Spleen (tissue), 11 donors: ENCODE measurements around the gene USP35. TPM values are rescaled to one million over a fixed set of nuclear protein-coding genes. Genes with fewer than 3 reads are reported as not detected.

Experiments
- DNase-seq: peaks from one replicate; pipeline ENCODE4 v3.0.0-alpha.2; 2020
- H3K27ac ChIP-seq, 8 donors: fragments of 200-600 bp; sonication (generic) in 7 of 8; 1 replicate in 4 of 8; 2 replicates in 4 of 8; pipeline versions ENCODE4 v1.5.0 to v1.8.0; 2016 to 2021; ENCODE audit warnings: inconsistent platforms in 4 of 8, mild to moderate bottlenecking in 4 of 8, moderate library complexity in 1 of 8
- H3K27me3 ChIP-seq, 7 donors: fragments of 200-600 bp; sonication (generic) in 6 of 7; replicated peaks in 1 of 7; 1 replicate in 4 of 7; 2 replicates in 3 of 7; pipeline versions ENCODE4 v1.5.0 to v1.8.0; 2016 to 2021; ENCODE audit warnings: inconsistent platforms in 3 of 7, mild to moderate bottlenecking in 1 of 7
- H3K36me3 ChIP-seq, 6 donors: fragments of 200-600 bp; sonication (generic) in 5 of 6; 1 replicate in 4 of 6; 2 replicates in 2 of 6; pipeline versions ENCODE4 v1.5.0 to v1.8.0; 2016 to 2021; ENCODE audit warnings: inconsistent platforms in 2 of 6
- H3K4me1 ChIP-seq, 6 donors: fragments of 200-600 bp; sonication (generic) in 5 of 6; 1 replicate in 3 of 6; 2 replicates in 3 of 6; pipeline versions ENCODE4 v1.5.0 to v1.8.0; 2016 to 2021; ENCODE audit warnings: inconsistent platforms in 3 of 6
- H3K4me3 ChIP-seq, 8 donors: fragments of 200-600 bp; sonication (generic) in 7 of 8; 1 replicate in 4 of 8; 2 replicates in 4 of 8; pipeline versions ENCODE4 v1.5.0 to v1.8.0; 2016 to 2021; ENCODE audit warnings: inconsistent platforms in 4 of 8, mild to moderate bottlenecking in 4 of 8, moderate library complexity in 2 of 8
- H3K9me3 ChIP-seq, 8 donors: fragments of 200-600 bp; sonication (generic) in 7 of 8; 1 replicate in 4 of 8; 2 replicates in 4 of 8; pipeline versions ENCODE4 v1.5.0 to v1.8.0; 2016 to 2021; ENCODE audit warnings: inconsistent platforms in 4 of 8
- CTCF ChIP-seq, 11 experiments: fragments of 200-600 bp in 7 of 11; fragments of 450-650 bp in 4 of 11; sonication (generic) in 4 of 11; IDR thresholded peaks in 8 of 11; conservative IDR thresholded peaks in 3 of 11; 1 replicate in 7 of 11; 2 replicates in 4 of 11; pipeline versions ENCODE4 v1.4.0 to v1.8.0; 2016 to 2021; ENCODE audit warnings: antibody characterized with exemption in 11 of 11, inconsistent platforms in 4 of 11, mild to moderate bottlenecking in 1 of 11
- POLR2A ChIP-seq, 3 donors: fragments of 450-650 bp; IDR thresholded peaks; one replicate each; pipeline ENCODE4 v1.5.1; 2017; ENCODE audit warnings: antibody characterized with exemption in 3 of 3, mild to moderate bottlenecking in 1 of 3
- POLR2AphosphoS5 ChIP-seq, 3 donors: sonication (generic); formaldehyde crosslinking; IDR thresholded peaks; one replicate each; pipeline ENCODE4 v1.5.1; 2017; ENCODE audit warnings: antibody characterized with exemption in 3 of 3
- WGBS, 5 donors: extraction: QIAGEN DNeasy Blood & Tissue Kit in 3 of 5; methylation state at CpG; one replicate each; pipeline versions ENCODE4 v1.1.5 to v1.1.7; 2013 to 2018; 5-methylcytosine and 5-hydroxymethylcytosine counted together
- intact Hi-C: fragments of 100-400 bp; cut with DNase I; formaldehyde crosslinking; loops from one replicate; pipeline ENCODE4 v1.15.0; 2023; ENCODE audit warnings: low total_unique reads
- polyA plus RNA-seq, 3 donors: library from polyadenylated mRNA; stranded (reverse); fragments of 200-250 nt; gene quantifications; one replicate each; pipeline ENCODE4 v1.2.1, GENCODE V29; 2013
- total RNA-seq, 7 donors: library from RNA; depleted of rRNA in 3 of 7; stranded (reverse); fragments of >200 nt in 3 of 7; fragmentation: NEBNext Ultra II Directional in 4 of 7; extraction: Animal tissue kit (Norgen Biotek cat#: 25700) in 4 of 7; gene quantifications; one replicate each; pipeline versions ENCODE4 v1.1.0 to v1.2.1, GENCODE V29; 2016 to 2021
- donor health status: healthy with polysubstance abuse.
- donor health status: DM: no; HTN: no; CAD: no; lungs with moderate emphysema.
- donor health status: DM: no; HTN: no; CAD: no.
- donor health status: Bipolar disorder and iron deficiency.
- donor health status: healthy.
- donor health status: DM: no; HTN: no; CAD: no.
- donor health status: DM: yes; HTN: yes; CAD: no.

USP35 gene
- total and polyA plus RNA-seq, 10 donors, result 1.6 to 9.5 (median 6.3) TPM

- Histone ChIP-seq H3K4me1 (peaks cover 0 to under 1% (median under 1%) of the 10 kb centered on the region in 6 donors), H3K4me3 (no peak overlapping the region), H3K27me3 (no peaks in the 10 kb centered on the region), H3K9me3 (no peaks in the 10 kb centered on the region), H3K36me3 (peaks cover 0 to 75% (median 16%) of the 10 kb centered on the region in 6 donors), H3K27ac (no peak overlapping the region)
- intact Hi-C loops, result no loop called here
- TF ChIP-seq POLR2A (IDR thresholded peaks at IDR 0.05), result no peak
- peak in 2 of 3 donors; percentile 5 to 33 for TF ChIP-seq POLR2AphosphoS5 (IDR thresholded peaks at IDR 0.05)
- 86 to 94% (median 88%) methylated on average over 16 of the region's 16 CpGs for WGBS, 5 donors
- peak; percentile 51 for DNase-seq
These were observed 19.8 kb downstream of the USP35 start for GRCh38 chr11:78208257-78209165.

GRCh38 chr11:78209478-78209877 lies 20.8 kb downstream of the USP35 start:
- H3K27me3 ChIP-seq, result no peaks in the 10 kb centered on the region
- H3K4me3 ChIP-seq, result no peak overlapping the region
- H3K9me3 ChIP-seq, result no peaks in the 10 kb centered on the region
- TF ChIP-seq POLR2A (IDR thresholded peaks at IDR 0.05), result no peak
- no peak for TF ChIP-seq CTCF (IDR thresholded peaks at IDR 0.05 in 8 of 11, conservative IDR thresholded peaks at IDR 0.05 in 3 of 11)
- TF ChIP-seq POLR2AphosphoS5 (IDR thresholded peaks at IDR 0.05), result no peak
- H3K36me3 ChIP-seq, result peaks cover 0 to 85% (median 18%) of the 10 kb centered on the region in 6 donors
- H3K27ac ChIP-seq, result no peak overlapping the region
- 86 to 94% (median 92%) methylated on average over 15 to 18 of the region's 18 CpGs for WGBS, 5 donors
- peak; percentile 59 for DNase-seq
- no peaks in the 10 kb centered on the region for H3K4me1 ChIP-seq
- intact Hi-C loops, result no loop called here

- H3K36me3 ChIP-seq, result peaks cover 0 to 86% (median 21%) of the 10 kb centered on the region in 6 donors
- TF ChIP-seq POLR2AphosphoS5 (IDR thresholded peaks at IDR 0.05), result peak; percentile 50 to 74 (median 51)
- TF ChIP-seq POLR2A (IDR thresholded peaks at IDR 0.05), result no peak
- H3K9me3 ChIP-seq, result no peaks in the 10 kb centered on the region
- no peak overlapping the region for H3K27ac ChIP-seq
- 88 to 91% (median 89%) methylated on average over 16 to 31 of the region's 31 CpGs for WGBS, 5 donors
- H3K27me3 ChIP-seq, result no peaks in the 10 kb centered on the region
- H3K4me3 ChIP-seq, result no peak overlapping the region
- no peaks in the 10 kb centered on the region for H3K4me1 ChIP-seq
- intact Hi-C loops, result no loop called here
- peak; percentile 74 for DNase-seq
These were observed 21.4 kb downstream of the USP35 start for GRCh38 chr11:78210000-78210608.

- H3K27me3 ChIP-seq, result no peaks in the 10 kb centered on the region
- H3K27ac ChIP-seq, result no peak overlapping the region
- H3K36me3 ChIP-seq, result peaks cover 0 to 86% (median 27%) of the 10 kb centered on the region in 6 donors
- no peak for DNase-seq
- TF ChIP-seq CTCF (IDR thresholded peaks at IDR 0.05 in 8 of 11, conservative IDR thresholded peaks at IDR 0.05 in 3 of 11), result no peak
- TF ChIP-seq POLR2A (IDR thresholded peaks at IDR 0.05), result no peak
- TF ChIP-seq POLR2AphosphoS5 (IDR thresholded peaks at IDR 0.05), result no peak
- no peaks in the 10 kb centered on the region for H3K4me1 ChIP-seq
- H3K4me3 ChIP-seq, result no peak overlapping the region
- no peaks in the 10 kb centered on the region for H3K9me3 ChIP-seq
- intact Hi-C loops, result no loop called here
- 93 to 95% (median 94%) methylated on average over 5 of the region's 5 CpGs for WGBS, 5 donors
These were observed 22.8 kb downstream of the USP35 start for GRCh38 chr11:78211565-78211964.
